Measurements from ENCODE around the gene NANOG. TPM values are rescaled to one million over a fixed set of nuclear protein-coding genes. Genes with fewer than 3 reads are reported as not detected.
A peak's percentile ranks its signal among the peaks of the same experiment; 100 is the strongest.
"Not testable (repeated sequence)": the region's sequence is repeated elsewhere in the genome, so short reads cannot be mapped to it uniquely, and the experiment has no call there.

The NANOG gene
- total RNA-seq, 1 experiment from 2014 or later: not detected

DNA sequence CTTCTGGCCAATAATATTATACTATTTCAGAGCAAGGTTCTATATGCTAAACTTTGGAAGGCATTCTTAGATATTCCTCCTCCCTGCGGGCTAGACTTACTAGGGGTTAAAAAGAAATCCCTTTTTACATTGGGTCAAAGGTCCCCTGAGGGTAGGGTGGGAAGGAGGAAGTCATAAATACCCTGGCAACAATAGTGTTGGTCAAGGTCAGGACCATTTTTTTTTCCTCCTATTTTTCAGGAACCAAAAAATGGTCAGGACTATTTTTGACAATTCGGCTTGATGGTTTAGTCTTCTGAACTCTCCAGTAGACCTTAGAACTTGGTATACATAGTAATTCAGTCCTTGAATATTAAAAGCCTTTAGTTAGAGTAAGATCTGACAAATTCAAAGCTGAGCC lies 4.5 kb upstream of the NANOG start:
- Mint-ChIP-seq H3K27me3 (ENCODE audit: insufficient read depth, unreplicated experiment) (no peaks in the 10 kb centered on the region), H3K4me1 (ENCODE audit: insufficient read depth, unreplicated experiment) (peaks cover 7% of the 10 kb centered on the region), H3K36me3 (ENCODE audit: insufficient read depth, unreplicated experiment) (no peaks in the 10 kb centered on the region), H3K4me3 (ENCODE audit: unreplicated experiment) (no peak overlapping the region), H3K27ac (ENCODE audit: low read depth, unreplicated experiment) (no peak overlapping the region), H3K9me3 (ENCODE audit: unreplicated experiment) (no peaks in the 10 kb centered on the region)
- CTCF ChIA-PET: interaction anchor here (0.6 to 1.3 kb wide), 2 partner anchors 15 to 23 kb away, joined by 3 read pairs; no protein-coding TSS in a partner anchor
- intact Hi-C loops (cut with micrococcal nuclease): no loop called here
- POLR2A ChIA-PET: no interaction called here
- TF ChIP-seq, protein P1, sequence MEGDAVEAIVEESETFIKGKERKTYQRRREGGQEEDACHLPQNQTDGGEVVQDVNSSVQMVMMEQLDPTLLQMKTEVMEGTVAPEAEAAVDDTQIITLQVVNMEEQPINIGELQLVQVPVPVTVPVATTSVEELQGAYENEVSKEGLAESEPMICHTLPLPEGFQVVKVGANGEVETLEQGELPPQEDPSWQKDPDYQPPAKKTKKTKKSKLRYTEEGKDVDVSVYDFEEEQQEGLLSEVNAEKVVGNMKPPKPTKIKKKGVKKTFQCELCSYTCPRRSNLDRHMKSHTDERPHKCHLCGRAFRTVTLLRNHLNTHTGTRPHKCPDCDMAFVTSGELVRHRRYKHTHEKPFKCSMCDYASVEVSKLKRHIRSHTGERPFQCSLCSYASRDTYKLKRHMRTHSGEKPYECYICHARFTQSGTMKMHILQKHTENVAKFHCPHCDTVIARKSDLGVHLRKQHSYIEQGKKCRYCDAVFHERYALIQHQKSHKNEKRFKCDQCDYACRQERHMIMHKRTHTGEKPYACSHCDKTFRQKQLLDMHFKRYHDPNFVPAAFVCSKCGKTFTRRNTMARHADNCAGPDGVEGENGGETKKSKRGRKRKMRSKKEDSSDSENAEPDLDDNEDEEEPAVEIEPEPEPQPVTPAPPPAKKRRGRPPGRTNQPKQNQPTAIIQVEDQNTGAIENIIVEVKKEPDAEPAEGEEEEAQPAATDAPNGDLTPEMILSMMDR (IDR thresholded peaks at IDR 0.05; ENCODE audit: unreplicated experiment): no peak
- BruUV-seq (replicated peaks): no TSS peak
- DNase-seq (ENCODE audit: unreplicated experiment): no peak

DNA sequence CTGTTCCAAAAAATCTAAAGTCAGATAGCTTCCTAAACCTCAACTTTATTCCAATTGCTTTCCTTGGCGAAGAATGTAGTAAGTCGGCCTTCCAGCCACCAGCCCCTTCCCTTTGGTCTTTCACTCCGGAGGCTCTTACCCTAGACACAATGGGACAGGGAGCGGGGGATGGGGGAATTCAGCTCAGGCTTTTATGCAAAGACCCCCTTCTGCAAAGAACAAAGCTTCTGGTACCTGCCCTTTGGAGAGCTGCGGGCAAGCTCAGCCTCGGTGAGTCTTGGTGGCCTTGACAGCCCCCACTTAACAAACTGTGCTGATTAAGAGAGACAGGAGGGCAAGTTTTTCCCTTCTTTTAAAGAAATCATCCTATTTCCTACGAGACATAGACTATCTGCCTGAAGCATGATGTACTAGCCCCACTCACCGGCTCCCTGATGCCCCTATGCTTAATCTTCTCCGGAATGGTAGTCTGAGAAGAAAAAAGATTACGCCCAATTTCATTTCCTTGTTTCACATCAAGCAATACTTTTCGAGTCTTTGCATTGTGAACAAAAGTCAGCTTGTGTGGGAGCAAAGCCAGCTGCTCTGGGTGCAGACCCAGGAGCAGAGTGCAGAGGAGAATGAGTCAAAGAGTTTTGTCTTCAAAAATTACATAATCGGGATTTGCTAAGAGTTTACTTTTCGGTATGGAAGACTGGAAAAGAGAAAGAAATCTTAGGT lies 1.5 kb upstream of the NANOG start:
- no peaks in the 10 kb centered on the region for H3K9me3 Mint-ChIP-seq (ENCODE audit: unreplicated experiment)
- no peak overlapping the region for H3K27ac Mint-ChIP-seq (ENCODE audit: low read depth, unreplicated experiment)
- CTCF ChIA-PET: interaction anchor here (0.6 to 3.0 kb wide), 6 partner anchors 11 to 137 kb away, joined by 3 to 13 read pairs (median 4); no protein-coding TSS in a partner anchor
- TF ChIP-seq, protein P1 (IDR thresholded peaks at IDR 0.05; ENCODE audit: unreplicated experiment): no peak
- H3K4me1 Mint-ChIP-seq (ENCODE audit: insufficient read depth, unreplicated experiment): peaks cover 7% of the 10 kb centered on the region
- H3K27me3 Mint-ChIP-seq (ENCODE audit: insufficient read depth, unreplicated experiment): no peaks in the 10 kb centered on the region
- H3K36me3 Mint-ChIP-seq (ENCODE audit: insufficient read depth, unreplicated experiment): no peaks in the 10 kb centered on the region
- BruUV-seq (replicated peaks): no TSS peak
- peak; percentile 20 for DNase-seq (ENCODE audit: unreplicated experiment)
- H3K4me3 Mint-ChIP-seq (ENCODE audit: unreplicated experiment): no peak overlapping the region
- intact Hi-C loops (cut with micrococcal nuclease): no loop called here
- POLR2A ChIA-PET: no interaction called here

DNA sequence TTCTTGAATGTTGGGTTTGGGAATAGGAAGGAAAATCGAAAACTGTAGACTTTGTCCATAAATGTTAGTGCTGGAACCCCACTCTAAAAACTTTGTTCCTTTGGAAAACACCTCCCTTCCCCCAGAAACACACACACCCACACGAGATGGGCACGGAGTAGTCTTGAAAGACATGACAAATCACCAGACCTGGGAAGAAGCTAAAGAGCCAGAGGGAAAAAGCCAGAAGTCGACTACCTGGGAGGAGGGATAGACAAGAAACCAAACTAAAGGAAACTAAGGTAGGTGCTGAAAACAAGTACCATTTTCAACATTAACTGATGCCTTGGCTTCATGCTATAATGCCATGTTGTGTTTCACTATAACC lies 925 bp upstream of the NANOG start:
- TF ChIP-seq, protein P1 (IDR thresholded peaks at IDR 0.05; ENCODE audit: unreplicated experiment): no peak
- BruUV-seq (replicated peaks): no TSS peak
- CTCF ChIA-PET: interaction anchor here (0.6 to 3.0 kb wide), 7 partner anchors 10 to 136 kb away, joined by 3 to 13 read pairs (median 3); no protein-coding TSS in a partner anchor

DNA sequence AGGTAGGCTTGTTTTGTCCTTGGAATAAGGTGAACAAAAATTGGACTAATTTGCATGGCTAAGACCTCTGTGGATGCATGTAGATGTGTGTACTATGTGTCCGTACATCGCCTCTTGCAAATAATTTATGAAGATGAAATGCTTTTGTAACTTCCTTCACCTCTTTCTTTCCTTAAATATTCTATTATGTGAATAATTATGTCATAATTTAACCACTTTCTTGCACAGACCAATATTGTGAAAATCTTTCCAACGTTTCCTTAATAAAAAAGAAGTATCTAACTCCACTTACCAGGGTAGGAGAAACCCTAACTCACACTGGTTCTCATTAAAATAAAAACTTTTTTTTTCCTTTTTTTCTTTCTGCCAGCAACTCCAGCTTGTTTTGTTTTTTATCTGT lies 4.0 kb downstream of the NANOG start:
- no peak for DNase-seq (ENCODE audit: unreplicated experiment)
- intact Hi-C loops (cut with micrococcal nuclease): no loop called here
- TF ChIP-seq, protein P1 (IDR thresholded peaks at IDR 0.05; ENCODE audit: unreplicated experiment): no peak
- CTCF ChIA-PET: interaction anchor here (0.6 to 1.4 kb wide), 2 partner anchors 8 to 147 kb away, joined by 3 to 5 read pairs; no protein-coding TSS in a partner anchor
- Mint-ChIP-seq H3K27me3 (ENCODE audit: insufficient read depth, unreplicated experiment) (no peaks in the 10 kb centered on the region), H3K9me3 (ENCODE audit: unreplicated experiment) (no peaks in the 10 kb centered on the region), H3K4me1 (ENCODE audit: insufficient read depth, unreplicated experiment) (peaks cover 2% of the 10 kb centered on the region), H3K36me3 (ENCODE audit: insufficient read depth, unreplicated experiment) (no peaks in the 10 kb centered on the region), H3K27ac (ENCODE audit: low read depth, unreplicated experiment) (no peak overlapping the region), H3K4me3 (ENCODE audit: unreplicated experiment) (no peak overlapping the region)
- POLR2A ChIA-PET: no interaction called here
- no TSS peak for BruUV-seq (replicated peaks)

More for the DNA sequence above, 925 bp upstream of the NANOG start:
- peak; percentile 5 for DNase-seq (ENCODE audit: unreplicated experiment)
- H3K36me3 Mint-ChIP-seq (ENCODE audit: insufficient read depth, unreplicated experiment): no peaks in the 10 kb centered on the region
- POLR2A ChIA-PET: no interaction called here
- H3K9me3 Mint-ChIP-seq (ENCODE audit: unreplicated experiment): no peaks in the 10 kb centered on the region
- no peak overlapping the region for H3K27ac Mint-ChIP-seq (ENCODE audit: low read depth, unreplicated experiment)
- peaks cover 7% of the 10 kb centered on the region for H3K4me1 Mint-ChIP-seq (ENCODE audit: insufficient read depth, unreplicated experiment)
- no peaks in the 10 kb centered on the region for H3K27me3 Mint-ChIP-seq (ENCODE audit: insufficient read depth, unreplicated experiment)
- intact Hi-C loops (cut with micrococcal nuclease): no loop called here
- H3K4me3 Mint-ChIP-seq (ENCODE audit: unreplicated experiment): no peak overlapping the region

DNA sequence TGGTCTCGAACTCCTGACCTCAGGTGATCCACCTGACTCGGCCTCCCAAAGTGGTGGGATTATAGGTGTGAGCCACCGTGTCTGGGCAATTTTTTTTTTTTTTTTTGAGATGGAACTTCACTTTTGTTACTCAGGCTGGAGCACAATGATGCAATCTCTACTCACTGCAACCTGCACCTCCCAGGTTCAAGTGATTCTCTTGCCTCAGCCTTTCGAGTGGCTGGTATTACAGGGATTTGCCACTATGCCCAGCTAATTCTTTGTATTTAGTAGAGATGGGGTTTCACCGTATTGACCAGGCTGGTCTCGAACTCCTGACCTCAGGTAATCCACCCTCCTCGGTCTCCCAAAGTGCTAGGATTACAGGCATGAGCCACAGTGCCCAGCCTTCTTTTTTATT lies 8.1 kb downstream of the NANOG start:
- H3K36me3 Mint-ChIP-seq (ENCODE audit: insufficient read depth, unreplicated experiment); H3K4me1 Mint-ChIP-seq (ENCODE audit: insufficient read depth, unreplicated experiment); DNase-seq (ENCODE audit: unreplicated experiment); H3K27me3 Mint-ChIP-seq (ENCODE audit: insufficient read depth, unreplicated experiment); intact Hi-C loops (cut with micrococcal nuclease); H3K27ac Mint-ChIP-seq (ENCODE audit: low read depth, unreplicated experiment); H3K4me3 Mint-ChIP-seq (ENCODE audit: unreplicated experiment); H3K9me3 Mint-ChIP-seq (ENCODE audit: unreplicated experiment); BruUV-seq (replicated peaks): not testable (repeated sequence)
- ChIA-PET POLR2A (interaction anchor here (0.6 kb wide), 1 partner anchor 155 kb away, joined by 4 read pairs; no protein-coding TSS in a partner anchor), CTCF (interaction anchor here (0.6 to 1.0 kb wide), 2 partner anchors 10 to 198 kb away, joined by 3 to 4 read pairs; no protein-coding TSS in a partner anchor)
